Endothelial cell of umbilical vein (primary cell): ENCODE data around the gene CLEC2L. TPM values are rescaled to one million over a fixed set of nuclear protein-coding genes. Genes with fewer than 3 reads are reported as not detected.

ENCODE experiments used
- BruUV-seq: library from RNA; stranded (reverse); fragments of 400-500 nt; replicated peaks from 2 replicates; lab custom pipeline; 2021; lab: Mats Ljungman, UMichigan
- CTCF ChIA-PET: fragments of 300-600, 350-600 bp; sonication (Branson Sonifier 250); formaldehyde crosslinking; loops from one replicate; lab custom pipeline; 2021; ENCODE audit warnings: antibody characterized with exemption, inconsistent platforms; lab: Charles Lee
- POLR2A ChIA-PET: fragments of 300-600, 350-600 bp; sonication (Branson Sonifier 250); formaldehyde crosslinking; loops from one replicate; lab custom pipeline; 2021; ENCODE audit warnings: antibody characterized with exemption, inconsistent platforms; lab: Charles Lee
- DNase-seq: peaks from one replicate; pipeline ENCODE4 v3.0.0-alpha.2; 2011; ENCODE audit warnings: low read depth, low spot score
- FAIRE-seq: peaks from 2 replicates; lab custom pipeline; 2011; peaks lifted over from hg19 to GRCh38; lab: Jason Lieb, UNC
- H2AFZ ChIP-seq: 2 replicates; pipeline ENCODE4 v1.6.0; 2012; ENCODE audit warnings: low read depth, low read length, control low read depth, inconsistent platforms
- H3K27ac ChIP-seq: 2 replicates; pipeline ENCODE4 v1.5.1; 2011; ENCODE audit warnings: low read depth, mild to moderate bottlenecking, control low read depth, low read length, moderate library complexity; ENCODE audit not compliant: insufficient read depth
- H3K27me3 ChIP-seq, 2 experiments: 2 replicates each; pipeline versions ENCODE4 v1.6.0 to v1.6.1; 2011; ENCODE audit warnings: low read length in 2 of 2, mixed read lengths in 1 of 2; ENCODE audit not compliant: control insufficient read depth in 2 of 2, insufficient read depth in 2 of 2
- H3K36me3 ChIP-seq, 2 experiments: 2 replicates in 1 of 2; 3 replicates in 1 of 2; pipeline ENCODE4 v1.5.1; 2011; ENCODE audit warnings: low read length in 2 of 2, mild to moderate bottlenecking in 1 of 2, moderate library complexity in 1 of 2; ENCODE audit not compliant: control insufficient read depth in 2 of 2, insufficient read depth in 2 of 2; ENCODE audit errors: extremely low read depth in 1 of 2
- H3K4me1 ChIP-seq: 3 replicates; pipeline ENCODE4 v1.5.1; 2011; ENCODE audit warnings: mild to moderate bottlenecking, low read length; ENCODE audit not compliant: control insufficient read depth, insufficient read depth; ENCODE audit errors: extremely low read depth
- H3K4me2 ChIP-seq: 2 replicates; pipeline ENCODE4 v1.6.1; 2011; ENCODE audit warnings: low read length, control low read depth, mixed read lengths; ENCODE audit not compliant: insufficient read depth
- H3K4me3 ChIP-seq, 3 experiments: fragments of 200-600 bp in 1 of 3; sonication (generic), shearing (Covaris generic) in 1 of 3; replicated peaks in 1 of 3; 2 replicates each; pipeline ENCODE4 v1.5.1; 2011 to 2016; ENCODE audit warnings: control low read depth in 3 of 3, low read length in 3 of 3, mild to moderate bottlenecking in 2 of 3, inconsistent platforms in 1 of 3, low read depth in 1 of 3, moderate library complexity in 1 of 3; ENCODE audit not compliant: insufficient read depth in 1 of 3
- H3K79me2 ChIP-seq: 2 replicates; pipeline ENCODE4 v1.6.0; 2012; ENCODE audit warnings: low read length, inconsistent platforms; ENCODE audit not compliant: control insufficient read depth, insufficient read depth
- H3K9ac ChIP-seq: replicated peaks from 2 replicates; pipeline ENCODE3; 2011; ENCODE audit warnings: low read length, control low read depth; ENCODE audit not compliant: insufficient read depth; ENCODE audit errors: extremely low read depth
- H3K9me1 ChIP-seq: replicated peaks from 3 replicates; pipeline ENCODE4 v1.6.0; 2011; ENCODE audit warnings: mild to moderate bottlenecking, low read length; ENCODE audit not compliant: control insufficient read depth, insufficient read depth; ENCODE audit errors: extremely low read depth
- H3K9me3 ChIP-seq: replicated peaks from 2 replicates; pipeline ENCODE4 v1.5.1; 2012; ENCODE audit warnings: low read length, inconsistent platforms; ENCODE audit not compliant: control insufficient read depth, insufficient read depth
- H4K20me1 ChIP-seq: replicated peaks from 2 replicates; pipeline ENCODE3; 2011; ENCODE audit warnings: mild to moderate bottlenecking, low read length; ENCODE audit not compliant: control insufficient read depth, insufficient read depth; ENCODE audit errors: extremely low read depth
- EZH2 ChIP-seq: IDR thresholded peaks from 2 replicates; pipeline ENCODE4 v1.6.1; 2012; ENCODE audit warnings: borderline replicate concordance, low read depth, mild to moderate bottlenecking, moderate library complexity, low read length, inconsistent platforms; ENCODE audit not compliant: severe bottlenecking
- FOS ChIP-seq: IDR thresholded peaks from 2 replicates; pipeline ENCODE4 v1.6.1; 2011; ENCODE audit warnings: mild to moderate bottlenecking, low read length, moderate library complexity, borderline replicate concordance; ENCODE audit not compliant: insufficient read depth
- GATA2 ChIP-seq: IDR thresholded peaks from 2 replicates; pipeline ENCODE4 v1.7.0; 2011; ENCODE audit warnings: low read depth, mild to moderate bottlenecking, moderate library complexity, mixed read lengths, low read length; ENCODE audit not compliant: insufficient read length, insufficient read depth
- JUN ChIP-seq: IDR thresholded peaks from 2 replicates; pipeline ENCODE4 v1.6.1; 2011; ENCODE audit warnings: borderline replicate concordance, low read depth; ENCODE audit not compliant: insufficient read length, insufficient read depth
- MYC ChIP-seq: IDR thresholded peaks from one replicate; pipeline ENCODE4 v1.6.1; 2011; ENCODE audit warnings: mild to moderate bottlenecking, low read depth, low read length
- POLR2A ChIP-seq: IDR thresholded peaks from 2 replicates; pipeline ENCODE4 v1.6.1; 2012; ENCODE audit warnings: low read depth, mild to moderate bottlenecking, control low read depth, low read length
- POLR2AphosphoS5 ChIP-seq: IDR thresholded peaks from 2 replicates; pipeline ENCODE4 v1.6.1; 2012; ENCODE audit warnings: low read depth, mild to moderate bottlenecking, control low read depth, low read length, moderate library complexity; ENCODE audit not compliant: insufficient read depth
- dilution Hi-C: fragments of 300-500 bp; cut with MboI; formaldehyde crosslinking; loops from one replicate; pipeline ENCODE4 v1.15.0; 2019; ENCODE audit warnings: low sequenced_read_pairs; ENCODE audit not compliant: extremely low pct_ligation_motif_present
- intact Hi-C: fragments of 100-400 bp; cut with micrococcal nuclease; formaldehyde crosslinking; loops from one replicate; pipeline ENCODE4 v1.10.0; 2022
- polyA plus RNA-seq, 4 experiments: library from polyadenylated mRNA; depleted of rRNA in 3 of 4; stranded (reverse) in 3 of 4; unstranded in 1 of 4; fragments of >200 nt; gene quantifications; 2 replicates each; pipeline versions ENCODE4 v1.2.1 to v1.2.3, GENCODE V29; 2011 to 2012; ENCODE audit warnings: missing spikeins in 1 of 4
- total RNA-seq: library from RNA; stranded (reverse); gene quantifications from 2 replicates; pipeline ENCODE4 v1.2.3, GENCODE V29; 2021
- TF ChIP-seq, protein P1 (sequence below), 2 donors: IDR thresholded peaks; 1 replicate in 1 of 2; 2 replicates in 1 of 2; pipeline ENCODE4 v1.5.1; 2011; ENCODE audit warnings: low read length in 2 of 2, mild to moderate bottlenecking in 2 of 2, moderate library complexity in 2 of 2, control low read depth in 1 of 2, inconsistent platforms in 1 of 2, low read depth in 1 of 2; ENCODE audit not compliant: insufficient read depth in 1 of 2; ENCODE audit errors: extremely low read depth in 1 of 2
- TF ChIP-seq, protein P2 (sequence below): IDR thresholded peaks from 2 replicates; pipeline ENCODE4 v1.6.1; 2011; ENCODE audit not compliant: insufficient read depth, insufficient read length

Gene CLEC2L
- total and polyA plus RNA-seq, 2 donors (not counting 3 experiments of a cell fraction or from before 2014, with no cell fraction given) = not detected

DNA sequence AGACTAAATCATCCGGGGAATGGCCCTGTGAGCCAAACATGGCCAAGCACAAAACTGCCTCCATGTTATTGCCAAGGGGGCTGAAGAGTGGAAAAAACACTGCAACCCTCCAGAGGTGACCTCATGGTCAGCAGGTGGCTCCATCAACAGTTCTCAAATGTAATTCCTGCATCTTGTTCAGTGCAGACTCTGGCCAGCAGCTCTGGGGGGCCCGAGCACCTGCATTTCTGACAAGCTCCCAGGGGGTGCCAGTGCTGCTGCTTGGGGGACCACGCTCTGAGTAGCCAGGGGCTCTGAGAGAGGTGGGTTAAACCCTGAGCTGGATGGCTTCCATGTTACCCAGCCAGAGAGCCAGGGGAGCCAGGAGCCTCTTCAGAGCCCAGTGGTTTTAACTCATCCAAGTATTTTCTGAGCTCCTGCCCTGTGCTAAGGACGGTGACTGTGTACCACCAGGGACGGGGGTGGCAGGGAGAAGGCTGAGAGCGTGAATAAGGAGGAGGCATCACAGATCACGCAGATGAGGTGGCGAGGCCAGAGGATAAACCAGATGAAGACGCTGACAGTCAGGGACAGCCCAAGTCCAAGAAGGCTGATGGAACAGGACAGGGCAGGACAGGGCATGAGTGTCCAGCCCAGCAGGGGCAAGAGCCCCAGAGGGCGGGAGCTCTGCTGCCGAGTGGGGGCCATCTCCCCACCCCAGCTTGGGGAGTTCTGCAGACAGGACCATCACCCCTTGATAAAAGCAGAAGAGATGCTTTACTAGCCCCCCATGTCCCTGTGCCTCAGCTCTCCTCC, 52.9 kb downstream of the CLEC2L start:
- no TSS peak for BruUV-seq
- DNase-seq (no peak), FAIRE-seq (no peak)
- no peaks in the 10 kb centered on the region for H3K79me2 ChIP-seq
- POLR2A ChIA-PET = no interaction called here
- no peak overlapping the region for H2AFZ ChIP-seq
- H3K9ac ChIP-seq = no peak overlapping the region
- peaks cover 0 to 13% of the 10 kb centered on the region in 2 experiments for H3K36me3 ChIP-seq
- no peak for TF ChIP-seq POLR2AphosphoS5
- no peak for TF ChIP-seq JUN
- no peak for TF ChIP-seq POLR2A
- TF ChIP-seq GATA2 = no peak
- TF ChIP-seq MYC = no peak
- no peak for TF ChIP-seq FOS
- TF ChIP-seq, protein P1, sequence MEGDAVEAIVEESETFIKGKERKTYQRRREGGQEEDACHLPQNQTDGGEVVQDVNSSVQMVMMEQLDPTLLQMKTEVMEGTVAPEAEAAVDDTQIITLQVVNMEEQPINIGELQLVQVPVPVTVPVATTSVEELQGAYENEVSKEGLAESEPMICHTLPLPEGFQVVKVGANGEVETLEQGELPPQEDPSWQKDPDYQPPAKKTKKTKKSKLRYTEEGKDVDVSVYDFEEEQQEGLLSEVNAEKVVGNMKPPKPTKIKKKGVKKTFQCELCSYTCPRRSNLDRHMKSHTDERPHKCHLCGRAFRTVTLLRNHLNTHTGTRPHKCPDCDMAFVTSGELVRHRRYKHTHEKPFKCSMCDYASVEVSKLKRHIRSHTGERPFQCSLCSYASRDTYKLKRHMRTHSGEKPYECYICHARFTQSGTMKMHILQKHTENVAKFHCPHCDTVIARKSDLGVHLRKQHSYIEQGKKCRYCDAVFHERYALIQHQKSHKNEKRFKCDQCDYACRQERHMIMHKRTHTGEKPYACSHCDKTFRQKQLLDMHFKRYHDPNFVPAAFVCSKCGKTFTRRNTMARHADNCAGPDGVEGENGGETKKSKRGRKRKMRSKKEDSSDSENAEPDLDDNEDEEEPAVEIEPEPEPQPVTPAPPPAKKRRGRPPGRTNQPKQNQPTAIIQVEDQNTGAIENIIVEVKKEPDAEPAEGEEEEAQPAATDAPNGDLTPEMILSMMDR (IDR thresholded peaks at IDR 0.05; ENCODE audit: extremely low read depth in 1 of 2, insufficient read depth in 1 of 2, low read depth in 1 of 2, low read length in 2 of 2) = no peak
- no peak for TF ChIP-seq EZH2
- TF ChIP-seq, protein P2, sequence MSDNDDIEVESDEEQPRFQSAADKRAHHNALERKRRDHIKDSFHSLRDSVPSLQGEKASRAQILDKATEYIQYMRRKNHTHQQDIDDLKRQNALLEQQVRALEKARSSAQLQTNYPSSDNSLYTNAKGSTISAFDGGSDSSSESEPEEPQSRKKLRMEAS = no peak
- intact Hi-C loops = no loop called here
- no peak overlapping the region for H3K4me2 ChIP-seq
- H3K4me1 ChIP-seq = no peaks in the 10 kb centered on the region
- no peaks in the 10 kb centered on the region for H3K27me3 ChIP-seq
- no peaks in the 10 kb centered on the region for H4K20me1 ChIP-seq
- no peak overlapping the region for H3K27ac ChIP-seq
- no peaks in the 10 kb centered on the region for H3K9me3 ChIP-seq
- dilution Hi-C loops = no loop called here
- CTCF ChIA-PET = interaction anchor here (1.8 kb wide), 1 partner anchor 26 kb away, joined by 4 read pairs; no protein-coding TSS in a partner anchor
- no peaks in the 10 kb centered on the region for H3K9me1 ChIP-seq
- no peak overlapping the region for H3K4me3 ChIP-seq
